WTC11 (cell line): ENCODE results near the gene CCDC87. TPM values are rescaled to one million over a fixed set of nuclear protein-coding genes. Genes with fewer than 3 reads are reported as not detected.

Source experiments
- ATF3 ChIP-seq: sonication (generic); formaldehyde crosslinking; conservative IDR thresholded peaks from 2 replicates; pipeline ENCODE4 v1.8.1; 2022; ENCODE audit warnings: mild to moderate bottlenecking, missing genetic modification reagents
- ATF6 ChIP-seq: sonication (generic); formaldehyde crosslinking; IDR thresholded peaks from 2 replicates; pipeline ENCODE4 v1.8.1; 2023; ENCODE audit warnings: mild to moderate bottlenecking, missing genetic modification reagents
- CDX4 ChIP-seq: fragments of 250-450 bp; sonication (Bioruptor Pico); IDR thresholded peaks from 2 replicates; pipeline ENCODE4 v1.9.0; 2021; ENCODE audit warnings: moderate library complexity, mild to moderate bottlenecking, inconsistent platforms, borderline replicate concordance
- CREM ChIP-seq: sonication (generic); formaldehyde crosslinking; IDR thresholded peaks from 2 replicates; pipeline ENCODE4 v1.8.1; 2022; ENCODE audit warnings: mild to moderate bottlenecking, missing genetic modification reagents, moderate library complexity
- ELF4 ChIP-seq: sonication (generic); formaldehyde crosslinking; IDR thresholded peaks from 2 replicates; pipeline ENCODE4 v1.8.1; 2022; ENCODE audit warnings: low read depth, mild to moderate bottlenecking, moderate library complexity, missing genetic modification reagents
- FOXK1 ChIP-seq: sonication (generic); formaldehyde crosslinking; IDR thresholded peaks from 2 replicates; pipeline ENCODE4 v1.8.0; 2022; ENCODE audit warnings: mild to moderate bottlenecking, moderate library complexity, missing genetic modification reagents
- HMGXB4 ChIP-seq: sonication (generic); formaldehyde crosslinking; IDR thresholded peaks from 2 replicates; pipeline ENCODE4 v1.8.1; 2023; ENCODE audit warnings: mild to moderate bottlenecking, moderate library complexity, missing genetic modification reagents
- IRF1 ChIP-seq: sonication (generic); formaldehyde crosslinking; IDR thresholded peaks from 2 replicates; pipeline ENCODE4 v1.8.0; 2023; ENCODE audit warnings: missing genetic modification reagents
- MLX ChIP-seq: sonication (generic); formaldehyde crosslinking; IDR thresholded peaks from 2 replicates; pipeline ENCODE4 v1.8.1; 2023; ENCODE audit warnings: mild to moderate bottlenecking, missing genetic modification reagents, moderate library complexity
- MXD4 ChIP-seq: fragments of 250-450 bp; sonication (Bioruptor Pico); IDR thresholded peaks from 2 replicates; pipeline ENCODE4 v1.8.0; 2021; ENCODE audit warnings: mild to moderate bottlenecking, moderate library complexity, borderline replicate concordance
- NFE2L1 ChIP-seq: sonication (generic); formaldehyde crosslinking; IDR thresholded peaks from 2 replicates; pipeline ENCODE4 v1.8.1; 2023; ENCODE audit warnings: missing genetic modification reagents
- SMAD4 ChIP-seq: sonication (generic); formaldehyde crosslinking; IDR thresholded peaks from 2 replicates; pipeline ENCODE4 v1.8.0; 2022; ENCODE audit warnings: mild to moderate bottlenecking, missing genetic modification reagents
- TCF7 ChIP-seq: sonication (generic); formaldehyde crosslinking; IDR thresholded peaks from 2 replicates; pipeline ENCODE4 v1.8.0; 2022; ENCODE audit warnings: mild to moderate bottlenecking, low read depth, missing genetic modification reagents, moderate library complexity
- ZNF121 ChIP-seq: sonication (generic); formaldehyde crosslinking; IDR thresholded peaks from 2 replicates; pipeline ENCODE4 v1.8.0; 2023; ENCODE audit warnings: missing genetic modification reagents
- ZNF219 ChIP-seq: sonication (generic); formaldehyde crosslinking; IDR thresholded peaks from 2 replicates; pipeline ENCODE4 v1.8.0; 2023; ENCODE audit warnings: missing genetic modification reagents, mild to moderate bottlenecking, borderline replicate concordance
- ZNF396 ChIP-seq: fragments of 250-450 bp; sonication (Bioruptor Pico); IDR thresholded peaks from 2 replicates; pipeline ENCODE4 v1.8.0; 2021; ENCODE audit warnings: mild to moderate bottlenecking, moderate library complexity, borderline replicate concordance
- ZNF423 ChIP-seq: fragments of 250-450 bp; sonication (Bioruptor Pico); IDR thresholded peaks from 2 replicates; pipeline ENCODE4 v2.1.2; 2022; ENCODE audit warnings: mild to moderate bottlenecking, moderate library complexity
- total RNA-seq: library from RNA; stranded (reverse); gene quantifications from 3 replicates; pipeline ENCODE4 v1.2.3, GENCODE V29; 2021
- TF ChIP-seq, protein P1 (sequence below): fragments of 250-450 bp; sonication (Bioruptor Pico); IDR thresholded peaks from 2 replicates; pipeline ENCODE4 v1.9.0; 2021; ENCODE audit warnings: mild to moderate bottlenecking, borderline replicate concordance
- TF ChIP-seq, protein P2 (sequence below): sonication (generic); formaldehyde crosslinking; IDR thresholded peaks from 2 replicates; pipeline ENCODE4 v1.8.1; 2023; ENCODE audit warnings: mild to moderate bottlenecking, missing genetic modification reagents, moderate library complexity
- TF ChIP-seq, protein P3 (sequence below): fragments of 200-600 bp; IDR thresholded peaks from 2 replicates; pipeline ENCODE4 v1.8.0; 2022; ENCODE audit warnings: antibody characterized with exemption
- TF ChIP-seq, protein P4 (sequence below): sonication (generic); formaldehyde crosslinking; IDR thresholded peaks from 2 replicates; pipeline ENCODE4 v1.8.0; 2022; ENCODE audit warnings: mild to moderate bottlenecking, missing genetic modification reagents

The CCDC87 gene
- total RNA-seq, 1 experiment from 2014 or later: 0.85 TPM

DNA sequence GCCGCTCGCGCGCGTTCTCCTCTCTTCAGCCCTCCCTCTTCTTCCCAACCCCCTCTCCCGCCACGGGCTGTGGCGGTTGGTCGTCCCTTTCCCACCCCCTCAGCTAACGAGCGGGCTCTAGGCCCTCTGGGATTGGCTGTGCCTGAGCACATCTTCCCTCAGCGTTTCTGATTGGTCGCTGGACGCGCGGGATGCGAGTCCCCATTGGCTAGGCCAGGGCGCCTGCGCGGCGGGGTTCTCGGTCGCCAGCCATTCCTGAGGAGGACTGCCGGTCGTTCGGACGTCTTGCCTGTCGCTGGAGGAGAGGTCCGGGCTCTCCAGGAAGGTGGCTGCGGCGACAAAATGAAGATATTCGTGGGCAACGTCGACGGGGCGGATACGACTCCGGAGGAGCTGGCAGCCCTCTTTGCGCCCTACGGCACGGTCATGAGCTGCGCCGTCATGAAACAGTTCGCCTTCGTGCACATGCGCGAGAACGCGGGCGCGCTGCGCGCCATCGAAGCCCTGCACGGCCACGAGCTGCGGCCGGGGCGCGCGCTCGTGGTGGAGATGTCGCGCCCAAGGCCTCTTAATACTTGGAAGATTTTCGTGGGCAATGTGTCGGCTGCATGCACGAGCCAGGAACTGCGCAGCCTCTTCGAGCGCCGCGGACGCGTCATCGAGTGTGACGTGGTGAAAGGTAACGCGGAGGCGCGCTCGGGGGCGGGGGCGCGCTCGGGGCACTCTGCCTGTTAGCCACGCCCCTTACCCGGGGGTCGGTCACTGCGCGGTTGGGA lies 23.7 kb upstream of the CCDC87 start, which contains the start of gene RBM14 (continued):
- TF ChIP-seq, protein P1, sequence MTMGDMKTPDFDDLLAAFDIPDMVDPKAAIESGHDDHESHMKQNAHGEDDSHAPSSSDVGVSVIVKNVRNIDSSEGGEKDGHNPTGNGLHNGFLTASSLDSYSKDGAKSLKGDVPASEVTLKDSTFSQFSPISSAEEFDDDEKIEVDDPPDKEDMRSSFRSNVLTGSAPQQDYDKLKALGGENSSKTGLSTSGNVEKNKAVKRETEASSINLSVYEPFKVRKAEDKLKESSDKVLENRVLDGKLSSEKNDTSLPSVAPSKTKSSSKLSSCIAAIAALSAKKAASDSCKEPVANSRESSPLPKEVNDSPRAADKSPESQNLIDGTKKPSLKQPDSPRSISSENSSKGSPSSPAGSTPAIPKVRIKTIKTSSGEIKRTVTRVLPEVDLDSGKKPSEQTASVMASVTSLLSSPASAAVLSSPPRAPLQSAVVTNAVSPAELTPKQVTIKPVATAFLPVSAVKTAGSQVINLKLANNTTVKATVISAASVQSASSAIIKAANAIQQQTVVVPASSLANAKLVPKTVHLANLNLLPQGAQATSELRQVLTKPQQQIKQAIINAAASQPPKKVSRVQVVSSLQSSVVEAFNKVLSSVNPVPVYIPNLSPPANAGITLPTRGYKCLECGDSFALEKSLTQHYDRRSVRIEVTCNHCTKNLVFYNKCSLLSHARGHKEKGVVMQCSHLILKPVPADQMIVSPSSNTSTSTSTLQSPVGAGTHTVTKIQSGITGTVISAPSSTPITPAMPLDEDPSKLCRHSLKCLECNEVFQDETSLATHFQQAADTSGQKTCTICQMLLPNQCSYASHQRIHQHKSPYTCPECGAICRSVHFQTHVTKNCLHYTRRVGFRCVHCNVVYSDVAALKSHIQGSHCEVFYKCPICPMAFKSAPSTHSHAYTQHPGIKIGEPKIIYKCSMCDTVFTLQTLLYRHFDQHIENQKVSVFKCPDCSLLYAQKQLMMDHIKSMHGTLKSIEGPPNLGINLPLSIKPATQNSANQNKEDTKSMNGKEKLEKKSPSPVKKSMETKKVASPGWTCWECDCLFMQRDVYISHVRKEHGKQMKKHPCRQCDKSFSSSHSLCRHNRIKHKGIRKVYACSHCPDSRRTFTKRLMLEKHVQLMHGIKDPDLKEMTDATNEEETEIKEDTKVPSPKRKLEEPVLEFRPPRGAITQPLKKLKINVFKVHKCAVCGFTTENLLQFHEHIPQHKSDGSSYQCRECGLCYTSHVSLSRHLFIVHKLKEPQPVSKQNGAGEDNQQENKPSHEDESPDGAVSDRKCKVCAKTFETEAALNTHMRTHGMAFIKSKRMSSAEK: no peak
- TF ChIP-seq, protein P2, sequence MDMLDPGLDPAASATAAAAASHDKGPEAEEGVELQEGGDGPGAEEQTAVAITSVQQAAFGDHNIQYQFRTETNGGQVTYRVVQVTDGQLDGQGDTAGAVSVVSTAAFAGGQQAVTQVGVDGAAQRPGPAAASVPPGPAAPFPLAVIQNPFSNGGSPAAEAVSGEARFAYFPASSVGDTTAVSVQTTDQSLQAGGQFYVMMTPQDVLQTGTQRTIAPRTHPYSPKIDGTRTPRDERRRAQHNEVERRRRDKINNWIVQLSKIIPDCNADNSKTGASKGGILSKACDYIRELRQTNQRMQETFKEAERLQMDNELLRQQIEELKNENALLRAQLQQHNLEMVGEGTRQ: no peak
- TF ChIP-seq ATF3 (CRISPR knock-in tag): no peak
- TF ChIP-seq, protein P3, sequence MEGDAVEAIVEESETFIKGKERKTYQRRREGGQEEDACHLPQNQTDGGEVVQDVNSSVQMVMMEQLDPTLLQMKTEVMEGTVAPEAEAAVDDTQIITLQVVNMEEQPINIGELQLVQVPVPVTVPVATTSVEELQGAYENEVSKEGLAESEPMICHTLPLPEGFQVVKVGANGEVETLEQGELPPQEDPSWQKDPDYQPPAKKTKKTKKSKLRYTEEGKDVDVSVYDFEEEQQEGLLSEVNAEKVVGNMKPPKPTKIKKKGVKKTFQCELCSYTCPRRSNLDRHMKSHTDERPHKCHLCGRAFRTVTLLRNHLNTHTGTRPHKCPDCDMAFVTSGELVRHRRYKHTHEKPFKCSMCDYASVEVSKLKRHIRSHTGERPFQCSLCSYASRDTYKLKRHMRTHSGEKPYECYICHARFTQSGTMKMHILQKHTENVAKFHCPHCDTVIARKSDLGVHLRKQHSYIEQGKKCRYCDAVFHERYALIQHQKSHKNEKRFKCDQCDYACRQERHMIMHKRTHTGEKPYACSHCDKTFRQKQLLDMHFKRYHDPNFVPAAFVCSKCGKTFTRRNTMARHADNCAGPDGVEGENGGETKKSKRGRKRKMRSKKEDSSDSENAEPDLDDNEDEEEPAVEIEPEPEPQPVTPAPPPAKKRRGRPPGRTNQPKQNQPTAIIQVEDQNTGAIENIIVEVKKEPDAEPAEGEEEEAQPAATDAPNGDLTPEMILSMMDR: no peak
- TF ChIP-seq ELF4: no peak
- TF ChIP-seq CDX4 (CRISPR knock-in tag): no peak
- TF ChIP-seq ATF6 (CRISPR knock-in tag): no peak
- TF ChIP-seq NFE2L1 (CRISPR knock-in tag): peak; percentile 87; the same call in 1 of the 2 replicates
- TF ChIP-seq MLX (CRISPR knock-in tag): no peak
- TF ChIP-seq ZNF219 (CRISPR knock-in tag): no peak
- TF ChIP-seq ZNF121 (CRISPR knock-in tag): no peak
- TF ChIP-seq MXD4 (CRISPR knock-in tag): no peak
- peak; percentile 37; the same call in 1 of the 2 replicates for TF ChIP-seq CREM
- TF ChIP-seq SMAD4 (CRISPR knock-in tag): no peak
- TF ChIP-seq FOXK1 (CRISPR knock-in tag): peak; percentile 76
- TF ChIP-seq HMGXB4 (CRISPR knock-in tag): peak; percentile 81
- TF ChIP-seq TCF7 (CRISPR knock-in tag): peak; percentile 82; the same call in 1 of the 2 replicates
- TF ChIP-seq IRF1: 0 out of 2 replicates have a peak, but pooled peaks have one; percentile 47
- no peak for TF ChIP-seq ZNF423 (CRISPR knock-in tag)
- no peak for TF ChIP-seq ZNF396 (CRISPR knock-in tag)
- TF ChIP-seq, protein P4, sequence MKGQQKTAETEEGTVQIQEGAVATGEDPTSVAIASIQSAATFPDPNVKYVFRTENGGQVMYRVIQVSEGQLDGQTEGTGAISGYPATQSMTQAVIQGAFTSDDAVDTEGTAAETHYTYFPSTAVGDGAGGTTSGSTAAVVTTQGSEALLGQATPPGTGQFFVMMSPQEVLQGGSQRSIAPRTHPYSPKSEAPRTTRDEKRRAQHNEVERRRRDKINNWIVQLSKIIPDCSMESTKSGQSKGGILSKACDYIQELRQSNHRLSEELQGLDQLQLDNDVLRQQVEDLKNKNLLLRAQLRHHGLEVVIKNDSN (CRISPR knock-in tag): peak; percentile 62; the same call in 1 of the 2 replicates
